Esophagus squamous epithelium (tissue), 4 donors: ENCODE results near the gene FTL.

Experiments used
- POLR2A ChIP-seq, 4 donors: fragments of 450-650 bp; IDR thresholded peaks; one replicate each; pipeline ENCODE4 v1.6.1; 2017; ENCODE audit warnings: antibody characterized with exemption in 4 of 4, mild to moderate bottlenecking in 4 of 4, moderate library complexity in 3 of 4
- TF ChIP-seq, protein P1 (sequence below), 6 experiments: fragments of 450-650 bp in 4 of 6; fragments of 200-600 bp in 2 of 6; sonication (generic) in 2 of 6; IDR thresholded peaks; one replicate each; pipeline ENCODE4 v1.5.1; 2016 to 2019; ENCODE audit warnings: antibody characterized with exemption in 6 of 6, mild to moderate bottlenecking in 4 of 6, moderate library complexity in 4 of 6

DNA sequence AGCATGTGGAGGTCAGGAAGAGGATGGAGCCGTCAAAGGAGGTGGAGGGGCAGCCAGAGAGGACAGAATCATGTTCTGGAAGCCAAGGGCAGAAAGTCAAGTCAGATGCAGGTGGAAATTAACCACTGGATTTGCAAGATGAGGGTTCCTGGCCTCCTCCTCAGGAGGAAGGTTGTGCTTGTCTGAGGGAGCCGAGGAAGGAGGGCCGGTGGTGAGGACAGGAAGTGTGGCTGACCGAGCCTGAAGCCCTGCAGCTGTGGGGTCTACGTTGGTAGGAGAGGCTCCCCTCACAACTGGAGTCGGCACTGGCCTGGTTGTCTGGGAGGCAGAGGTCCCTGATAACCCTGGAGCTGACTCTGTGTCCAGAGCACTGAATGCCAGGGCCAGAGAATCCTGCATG is 47.0 kb upstream of the FTL start:
- TF ChIP-seq, protein P1, sequence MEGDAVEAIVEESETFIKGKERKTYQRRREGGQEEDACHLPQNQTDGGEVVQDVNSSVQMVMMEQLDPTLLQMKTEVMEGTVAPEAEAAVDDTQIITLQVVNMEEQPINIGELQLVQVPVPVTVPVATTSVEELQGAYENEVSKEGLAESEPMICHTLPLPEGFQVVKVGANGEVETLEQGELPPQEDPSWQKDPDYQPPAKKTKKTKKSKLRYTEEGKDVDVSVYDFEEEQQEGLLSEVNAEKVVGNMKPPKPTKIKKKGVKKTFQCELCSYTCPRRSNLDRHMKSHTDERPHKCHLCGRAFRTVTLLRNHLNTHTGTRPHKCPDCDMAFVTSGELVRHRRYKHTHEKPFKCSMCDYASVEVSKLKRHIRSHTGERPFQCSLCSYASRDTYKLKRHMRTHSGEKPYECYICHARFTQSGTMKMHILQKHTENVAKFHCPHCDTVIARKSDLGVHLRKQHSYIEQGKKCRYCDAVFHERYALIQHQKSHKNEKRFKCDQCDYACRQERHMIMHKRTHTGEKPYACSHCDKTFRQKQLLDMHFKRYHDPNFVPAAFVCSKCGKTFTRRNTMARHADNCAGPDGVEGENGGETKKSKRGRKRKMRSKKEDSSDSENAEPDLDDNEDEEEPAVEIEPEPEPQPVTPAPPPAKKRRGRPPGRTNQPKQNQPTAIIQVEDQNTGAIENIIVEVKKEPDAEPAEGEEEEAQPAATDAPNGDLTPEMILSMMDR (IDR thresholded peaks at IDR 0.05) = no peak
- no peak for TF ChIP-seq POLR2A (IDR thresholded peaks at IDR 0.05)
